HL-60/S4 (cell line): ENCODE results near the gene GRID2.

Experiments used
- in situ Hi-C: fragments of 300-500 bp; cut with MboI; formaldehyde crosslinking; loops from 2 replicates; pipeline ENCODE4 v1.14.3; 2022; ENCODE audit warnings: low sequenced_read_pairs

Gene GRID2

DNA sequence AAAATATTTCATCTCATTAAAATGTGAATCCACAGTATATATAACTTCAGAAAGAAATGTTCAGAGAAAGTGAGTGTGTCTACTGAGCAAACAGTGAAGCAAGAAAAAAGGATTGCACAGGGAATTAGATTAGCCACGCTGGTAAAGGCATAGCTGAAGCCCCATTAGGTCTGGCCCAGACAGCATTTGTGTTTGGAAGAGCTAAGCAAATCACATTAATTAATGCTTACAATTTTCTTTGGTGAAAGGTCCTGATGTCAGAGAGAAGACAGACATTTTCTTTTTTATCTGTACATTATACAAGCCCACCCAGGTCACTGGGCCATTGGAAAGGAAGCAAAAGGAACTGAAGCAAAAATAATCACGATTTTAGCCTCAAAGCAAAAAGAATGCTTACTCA, 354.6 kb downstream of the GRID2 start:
- in situ Hi-C loops, result no loop called here

DNA sequence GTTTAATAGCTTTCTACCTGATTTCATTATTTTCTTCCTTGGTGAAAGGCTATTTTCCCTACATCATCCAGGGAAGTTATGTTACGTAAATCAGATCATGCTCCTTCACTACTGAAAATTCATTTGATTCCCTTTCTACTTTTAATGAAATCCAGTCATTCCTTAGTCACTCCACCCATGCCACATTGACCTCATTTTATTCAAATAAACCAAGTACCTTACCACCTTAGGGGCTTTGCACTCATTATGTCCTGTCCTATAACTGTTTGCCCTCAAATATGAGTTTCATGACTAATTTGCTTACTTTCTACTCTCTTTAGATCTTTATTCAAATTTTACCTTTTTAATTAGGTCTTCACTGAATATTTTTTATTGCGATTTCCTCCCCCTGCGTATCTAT, 374.0 kb downstream of the GRID2 start:
- in situ Hi-C loops, result no loop called here

GRCh38 chr4:92678292-92678691, 374.5 kb downstream of the GRID2 start:
- in situ Hi-C loops, result no loop called here

DNA sequence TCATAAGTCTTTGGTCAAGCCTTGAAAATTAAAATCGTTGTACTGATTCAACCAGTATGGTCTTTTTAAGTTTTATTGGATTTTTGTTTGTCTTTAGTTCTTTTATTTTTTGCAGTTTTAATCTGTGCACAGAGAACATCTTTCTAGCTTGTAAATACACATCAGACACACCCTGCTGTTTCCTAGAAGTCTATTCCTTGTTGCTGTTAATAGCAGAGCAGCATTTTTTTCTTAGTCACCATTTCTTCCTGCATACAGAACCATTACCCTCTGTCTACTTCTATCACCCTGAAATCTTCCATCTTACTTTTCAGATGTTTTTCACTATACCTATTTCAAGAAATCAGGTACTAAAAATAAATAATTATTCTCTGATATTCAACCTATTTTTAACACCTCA, 375.4 kb downstream of the GRID2 start:
- in situ Hi-C loops, result no loop called here

GRCh38 chr4:92714640-92715039, 410.9 kb downstream of the GRID2 start:
- in situ Hi-C loops, result no loop called here

- in situ Hi-C loops, result no loop called here
Measured at GRCh38 chr4:92733231-92733630, 429.5 kb downstream of the GRID2 start.

GRCh38 chr4:92735025-92735665, 431.4 kb downstream of the GRID2 start:
- in situ Hi-C loops, result no loop called here

DNA sequence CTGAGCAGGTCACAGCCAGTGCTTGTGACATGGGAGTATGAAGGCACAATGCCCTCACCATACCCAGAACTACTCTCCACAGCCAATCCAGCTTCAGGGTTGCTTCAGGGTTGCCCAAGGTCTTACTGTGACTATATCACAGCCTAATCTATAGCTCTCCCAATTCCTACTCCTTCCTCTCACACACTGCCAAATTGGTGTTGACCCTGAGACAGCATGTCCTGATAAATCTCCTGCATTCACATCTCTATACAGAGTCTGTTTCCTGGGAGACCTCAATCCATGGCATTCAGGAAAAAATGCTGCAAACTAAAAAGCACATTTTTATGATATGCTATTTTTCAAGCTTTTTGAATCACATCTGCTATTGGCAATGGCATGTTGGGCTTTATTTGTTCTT, 456.7 kb downstream of the GRID2 start:
- in situ Hi-C loops, result no loop called here

GRCh38 chr4:92776080-92776479, 472.3 kb downstream of the GRID2 start:
- in situ Hi-C loops, result no loop called here

DNA sequence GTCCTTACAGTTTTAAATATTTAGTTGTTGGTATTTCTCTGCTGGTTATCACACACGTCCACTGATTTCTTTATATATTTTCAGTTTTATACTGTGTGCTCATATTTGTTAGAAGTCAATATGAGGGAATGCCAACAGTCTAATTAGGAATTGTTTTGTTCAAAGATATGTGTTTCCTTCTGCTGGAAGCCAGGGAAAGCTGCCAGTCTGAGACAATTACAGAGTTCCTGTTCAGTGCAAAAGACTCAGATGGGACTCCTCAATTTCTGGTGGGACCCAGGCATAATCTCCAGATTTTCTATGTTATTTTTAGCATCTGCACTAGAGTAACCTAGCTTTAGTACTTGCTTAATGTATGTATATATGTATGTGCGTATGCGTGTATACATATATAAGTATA, 486.0 kb downstream of the GRID2 start:
- in situ Hi-C loops, result no loop called here

GRCh38 chr4:92791871-92792440, 488.2 kb downstream of the GRID2 start:
- in situ Hi-C loops, result no loop called here

GRCh38 chr4:92809381-92809780, 505.6 kb downstream of the GRID2 start:
- in situ Hi-C loops, result no loop called here

DNA sequence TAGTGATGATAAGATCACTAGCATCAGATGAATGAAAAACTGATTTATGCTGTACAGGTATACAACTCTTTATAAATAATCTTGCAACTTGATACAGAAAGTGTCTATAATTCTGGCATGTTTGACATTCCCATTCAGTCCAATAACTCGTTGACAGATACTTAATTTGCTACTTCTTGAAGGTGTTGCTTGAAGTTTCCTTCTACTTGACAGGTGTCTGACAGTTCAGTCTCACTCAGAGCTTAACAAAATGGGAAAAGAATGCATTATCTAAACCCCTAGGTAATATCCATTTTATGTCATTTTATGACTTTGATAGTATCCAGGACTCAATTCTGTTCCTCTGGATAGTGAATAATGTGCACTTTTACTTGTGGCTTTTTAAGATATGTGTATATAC, 508.9 kb downstream of the GRID2 start:
- in situ Hi-C loops, result no loop called here

GRCh38 chr4:92814677-92815076, 510.9 kb downstream of the GRID2 start:
- in situ Hi-C loops, result no loop called here

DNA sequence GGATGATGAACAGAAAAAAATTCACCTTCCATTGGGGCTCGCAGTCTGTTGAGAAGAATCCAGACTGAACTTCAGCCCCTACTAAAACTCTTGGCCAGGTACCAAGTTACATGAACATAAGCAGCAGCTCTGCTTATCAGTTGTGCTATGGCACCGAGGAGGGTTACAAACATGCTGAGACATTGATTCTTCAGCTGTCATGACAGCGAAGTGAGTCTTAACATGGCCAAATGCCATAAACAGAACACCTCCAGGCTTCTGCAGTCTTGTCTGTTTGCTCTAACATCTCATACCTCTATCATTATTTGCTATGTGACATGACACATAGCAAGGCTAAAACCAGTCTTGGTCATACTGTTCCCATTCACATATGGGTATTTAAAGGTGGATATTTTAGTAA, 521.5 kb downstream of the GRID2 start:
- in situ Hi-C loops, result no loop called here

GRCh38 chr4:92825791-92826190, 522.0 kb downstream of the GRID2 start:
- in situ Hi-C loops, result no loop called here

GRCh38 chr4:92830771-92831170, 527.0 kb downstream of the GRID2 start:
- in situ Hi-C loops, result no loop called here

DNA sequence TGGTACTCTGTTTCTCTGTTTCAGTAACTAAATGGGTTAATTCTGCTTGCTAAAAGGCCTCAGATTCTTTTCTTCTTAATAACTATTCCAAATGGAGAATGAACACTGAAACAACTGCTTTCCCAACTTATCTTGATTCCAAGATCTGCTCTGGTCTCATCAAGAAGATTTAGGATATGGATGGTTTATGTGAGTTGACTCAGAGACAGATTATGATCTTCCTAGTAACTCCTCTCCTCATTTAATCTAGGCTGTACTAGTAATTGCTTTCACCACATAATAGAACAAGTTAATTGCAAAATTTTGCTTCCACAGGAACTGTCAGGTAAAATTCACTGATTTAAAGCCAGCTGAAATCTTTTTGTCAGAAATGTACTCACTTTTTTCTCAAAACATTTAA, 537.1 kb downstream of the GRID2 start:
- in situ Hi-C loops, result no loop called here

- in situ Hi-C loops, result no loop called here
Measured at GRCh38 chr4:92843784-92844183, 540.0 kb downstream of the GRID2 start.

GRCh38 chr4:92847026-92847425, 543.3 kb downstream of the GRID2 start:
- in situ Hi-C loops, result no loop called here

GRCh38 chr4:92862509-92862908, 558.7 kb downstream of the GRID2 start:
- in situ Hi-C loops, result no loop called here

GRCh38 chr4:92864096-92864495, 560.3 kb downstream of the GRID2 start:
- in situ Hi-C loops, result no loop called here

DNA sequence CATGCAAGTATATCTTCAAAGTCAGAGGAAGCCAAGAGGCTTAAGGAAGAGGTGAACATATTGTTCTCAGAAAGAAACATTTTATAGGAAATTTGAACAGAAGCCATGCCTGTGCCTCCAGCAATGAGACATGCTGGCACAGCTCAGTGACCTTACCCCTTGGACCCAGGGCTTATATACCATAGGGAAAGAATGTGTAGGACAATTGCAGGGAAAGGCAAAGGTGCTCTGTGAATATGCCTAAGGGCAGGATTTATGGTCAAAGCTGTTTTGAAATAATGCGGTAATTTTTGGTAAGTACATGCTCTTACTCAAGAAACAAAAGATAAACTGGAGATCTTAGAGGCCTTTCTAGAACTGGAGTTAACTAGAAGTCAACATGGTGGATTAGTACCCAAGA, 568.8 kb downstream of the GRID2 start:
- in situ Hi-C loops, result no loop called here
